SK-MEL-5 (cell line): ENCODE results near the gene CHAF1B. TPM values are rescaled to one million over a fixed set of nuclear protein-coding genes. Genes with fewer than 3 reads are reported as not detected.

Experiments used
- DNase-seq: peaks from one replicate; pipeline ENCODE4 v3.0.0-alpha.2; 2016; ENCODE audit warnings: low read depth, low spot score
- in situ Hi-C: cut with HindIII; loops from 2 replicates; pipeline ENCODE4 v1.10.0; 2016; ENCODE audit warnings: low sequenced_read_pairs, high pct_unique_total_duplicates, low pct_unique_long_range_greater_than_20kb
- total RNA-seq: library from RNA; depleted of rRNA; stranded (reverse); fragments of >200 nt; shearing (Covaris generic); gene quantifications from 2 replicates; pipeline ENCODE4 v1.2.3, GENCODE V29; 2014

Gene CHAF1B
- total RNA-seq, 1 experiment from 2014 or later = 14.1 TPM

- in situ Hi-C loops = no loop called here
- no peak for DNase-seq
Measured at GRCh38 chr21:36450511-36450910, 65.3 kb downstream of the CHAF1B start.

GRCh38 chr21:36451506-36451905 lies 66.3 kb downstream of the CHAF1B start:
- no peak for DNase-seq
- in situ Hi-C loops = no loop called here

- in situ Hi-C loops = no loop called here
Measured at GRCh38 chr21:36452281-36452825, 67.2 kb downstream of the CHAF1B start.

GRCh38 chr21:36454093-36454531 lies 68.9 kb downstream of the CHAF1B start:
- DNase-seq = no peak
- in situ Hi-C loops = no loop called here

More at GRCh38 chr21:36452281-36452825, 67.2 kb downstream of the CHAF1B start:
- no peak for DNase-seq

GRCh38 chr21:36454706-36455105 lies 69.5 kb downstream of the CHAF1B start:
- in situ Hi-C loops = no loop called here
- DNase-seq = no peak

- DNase-seq = no peak
- in situ Hi-C loops = no loop called here
Measured at GRCh38 chr21:36456729-36457414, 71.7 kb downstream of the CHAF1B start.

- DNase-seq = no peak
- in situ Hi-C loops = no loop called here
Measured at GRCh38 chr21:36459098-36459497, 73.9 kb downstream of the CHAF1B start.

- in situ Hi-C loops = no loop called here
- no peak for DNase-seq
Measured at GRCh38 chr21:36460866-36461265, 75.7 kb downstream of the CHAF1B start.

GRCh38 chr21:36461277-36461917 lies 76.2 kb downstream of the CHAF1B start:
- in situ Hi-C loops = no loop called here
- DNase-seq = no peak

GRCh38 chr21:36461918-36462486 lies 76.8 kb downstream of the CHAF1B start:
- no peak for DNase-seq
- in situ Hi-C loops = no loop called here

- DNase-seq = no peak
- in situ Hi-C loops = no loop called here
Measured at GRCh38 chr21:36463204-36463603, 78.0 kb downstream of the CHAF1B start.

- in situ Hi-C loops = no loop called here
- DNase-seq = no peak
Measured at GRCh38 chr21:36463991-36464390, 78.8 kb downstream of the CHAF1B start.

- in situ Hi-C loops = no loop called here
- DNase-seq = no peak
Measured at GRCh38 chr21:36464590-36464989, 79.4 kb downstream of the CHAF1B start.

GRCh38 chr21:36465478-36465877 lies 80.3 kb downstream of the CHAF1B start:
- in situ Hi-C loops = no loop called here
- DNase-seq = no peak

GRCh38 chr21:36466061-36466511 lies 80.9 kb downstream of the CHAF1B start:
- DNase-seq = no peak
- in situ Hi-C loops = no loop called here
